HepG2 (cell line): Measurements from ENCODE around the gene FBXW5. TPM values are rescaled to one million over a fixed set of nuclear protein-coding genes. Genes with fewer than 3 reads are reported as not detected.

Source experiments
- ATAC-seq: fragments of 200-7000 bp; cut with Tn5 transposase; 3 replicates; pipeline ENCODE4 v1.9.1; 2020; ENCODE audit warnings: mild to moderate bottlenecking, moderate library complexity
- BruUV-seq: library from RNA; stranded (reverse); fragments of 400-500 nt; replicated peaks from 2 replicates; lab custom pipeline; 2021; lab: Mats Ljungman, UMichigan
- CTCF ChIA-PET: fragments of 300-600 bp; formaldehyde crosslinking; extraction: SDS; loops from one replicate; lab custom pipeline; 2021; ENCODE audit warnings: low total read pairs, inconsistent platforms, low intra/inter-chr PET ratio; lab: Yijun Ruan, JAX
- POLR2A ChIA-PET: fragments of 350-600 bp; sonication (Branson Sonifier 250); formaldehyde crosslinking; loops from one replicate; lab custom pipeline; 2020; ENCODE audit warnings: antibody characterized with exemption, inconsistent platforms; lab: Yijun Ruan, JAX
- DNase-seq: peaks from one replicate; pipeline ENCODE4 v3.0.0-alpha.2; 2015; ENCODE audit warnings: low spot score
- FAIRE-seq: peaks from 3 replicates; lab custom pipeline; 2011; peaks lifted over from hg19 to GRCh38; lab: Jason Lieb, UNC
- H2AFZ ChIP-seq: one replicate; pipeline ENCODE4 v1.6.1; 2011; ENCODE audit warnings: low read length, inconsistent platforms
- H3K27ac ChIP-seq: fragments of 300-600 bp; 3 replicates; pipeline ENCODE4 v1.8.0; 2011; ENCODE audit warnings: mixed run types, mild to moderate bottlenecking, mixed read lengths, low read length, inconsistent platforms; ENCODE audit not compliant: insufficient read depth; ENCODE audit errors: extremely low read length
- H3K27me3 ChIP-seq, 2 experiments: fragments of 200-600 bp in 1 of 2; 2 replicates in 1 of 2; 3 replicates in 1 of 2; pipeline versions ENCODE4 v1.6.0 to v1.8.0; 2011; ENCODE audit warnings: low read length in 2 of 2, mild to moderate bottlenecking in 2 of 2, moderate library complexity in 2 of 2, inconsistent platforms in 1 of 2; ENCODE audit not compliant: insufficient read depth in 2 of 2, control insufficient read depth in 1 of 2
- H3K36me3 ChIP-seq, 2 experiments: fragments of 200-600 bp in 1 of 2; replicated peaks in 1 of 2; 2 replicates in 1 of 2; 3 replicates in 1 of 2; pipeline versions ENCODE4 v1.5.1 to v1.8.0; 2011; ENCODE audit warnings: low read length in 2 of 2, inconsistent platforms in 1 of 2; ENCODE audit not compliant: insufficient read depth in 2 of 2, control insufficient read depth in 1 of 2
- H3K4me1 ChIP-seq: 2 replicates; pipeline ENCODE4 v1.5.1; 2012; ENCODE audit warnings: low read length, inconsistent platforms; ENCODE audit not compliant: insufficient read depth
- H3K4me2 ChIP-seq: 2 replicates; pipeline ENCODE4 v1.6.0; 2011; ENCODE audit warnings: low read depth, low read length, inconsistent platforms
- H3K4me3 ChIP-seq, 3 experiments: fragments of 200-600 bp in 1 of 3; sonication (generic), shearing (Covaris generic) in 1 of 3; replicated peaks in 1 of 3; 2 replicates each; pipeline ENCODE4 v1.5.1; 2011 to 2016; ENCODE audit warnings: low read length in 3 of 3, inconsistent platforms in 2 of 3, low read depth in 2 of 3, mild to moderate bottlenecking in 2 of 3, control low read depth in 1 of 3, mixed read lengths in 1 of 3; ENCODE audit not compliant: insufficient read depth in 1 of 3
- H3K79me2 ChIP-seq: one replicate; pipeline ENCODE4 v1.6.1; 2011; ENCODE audit warnings: low read length, inconsistent platforms; ENCODE audit not compliant: insufficient read depth
- H3K9ac ChIP-seq: 2 replicates; pipeline ENCODE4 v1.6.0; 2011; ENCODE audit warnings: mild to moderate bottlenecking, low read depth, low read length, inconsistent platforms; ENCODE audit not compliant: insufficient read depth
- H3K9me3 ChIP-seq: 2 replicates; pipeline ENCODE4 v1.5.1; 2012; ENCODE audit warnings: mild to moderate bottlenecking, low read length
- H4K20me1 ChIP-seq: 2 replicates; pipeline ENCODE4 v1.6.0; 2011; ENCODE audit warnings: inconsistent platforms, mild to moderate bottlenecking, low read length, moderate library complexity; ENCODE audit not compliant: insufficient read depth
- DR1 ChIP-seq: sonication (generic); formaldehyde crosslinking; IDR thresholded peaks from 2 replicates; pipeline ENCODE4 v1.8.0; 2021; ENCODE audit warnings: mild to moderate bottlenecking, missing genetic modification reagents, inconsistent platforms
- HMGXB4 ChIP-seq, 2 experiments: sonication (generic) in 1 of 2; formaldehyde crosslinking in 1 of 2; IDR thresholded peaks; 2 replicates each; pipeline versions ENCODE4 v1.4.0 to v1.6.1; 2018 to 2020; ENCODE audit warnings: missing genetic modification reagents in 2 of 2, borderline replicate concordance in 1 of 2, low read depth in 1 of 2, mild to moderate bottlenecking in 1 of 2, missing biosample characterization in 1 of 2
- HNRNPLL ChIP-seq: fragments of 200-400 bp; formaldehyde crosslinking; IDR thresholded peaks from 2 replicates; pipeline ENCODE4 v1.6.1; 2017; ENCODE audit warnings: mild to moderate bottlenecking, low read depth, low read length; ENCODE audit not compliant: poor library complexity, severe bottlenecking
- IKZF4 ChIP-seq: sonication (generic); formaldehyde crosslinking; IDR thresholded peaks from 2 replicates; pipeline ENCODE4 v1.5.1; 2020; ENCODE audit warnings: borderline replicate concordance, mild to moderate bottlenecking, low read depth, missing genetic modification reagents; ENCODE audit errors: not compliant biosample characterization
- NR2C2 ChIP-seq: sonication (generic); formaldehyde crosslinking; IDR thresholded peaks from 2 replicates; pipeline ENCODE4 v1.4.0; 2020; ENCODE audit warnings: missing genetic modification reagents, mild to moderate bottlenecking, moderate library complexity, borderline replicate concordance
- RBFOX2 ChIP-seq: fragments of 200-400 bp; formaldehyde crosslinking; IDR thresholded peaks from 2 replicates; pipeline ENCODE4 v1.6.1; 2017; ENCODE audit warnings: low read depth, mild to moderate bottlenecking, low read length
- ZBTB33 ChIP-seq: sonication (generic); formaldehyde crosslinking; IDR thresholded peaks from 2 replicates; pipeline ENCODE4 v1.4.0; 2020; ENCODE audit warnings: missing genetic modification reagents
- ZFP90 ChIP-seq: sonication (generic); formaldehyde crosslinking; IDR thresholded peaks from 2 replicates; pipeline ENCODE4 v1.8.0; 2022; ENCODE audit warnings: missing genetic modification reagents, mild to moderate bottlenecking, inconsistent platforms, borderline replicate concordance
- ZKSCAN1 ChIP-seq: fragments of 150-350 bp; IDR thresholded peaks from 2 replicates; pipeline ENCODE4 v1.6.1; 2014; ENCODE audit warnings: low read length
- ZNF24 ChIP-seq: fragments of 450-650 bp; IDR thresholded peaks from 2 replicates; pipeline ENCODE4 v1.6.1; 2017; ENCODE audit warnings: antibody characterized with exemption, mild to moderate bottlenecking
- ZNF276 ChIP-seq: sonication (generic); formaldehyde crosslinking; IDR thresholded peaks from 2 replicates; pipeline ENCODE4 v1.4.0; 2020; ENCODE audit warnings: mild to moderate bottlenecking, low read depth, missing genetic modification reagents
- ZNF766 ChIP-seq: sonication (generic); formaldehyde crosslinking; IDR thresholded peaks from 2 replicates; pipeline ENCODE4 v1.5.0; 2020; ENCODE audit warnings: missing genetic modification reagents, borderline replicate concordance
- ZNF776 ChIP-seq: sonication (generic); formaldehyde crosslinking; IDR thresholded peaks from 2 replicates; pipeline ENCODE4 v1.4.0; 2020; ENCODE audit warnings: mild to moderate bottlenecking, missing genetic modification reagents
- WGBS: methylation state at CpG from one replicate; pipeline ENCODE4 v1.1.6; 2017; ENCODE audit warnings: low lambda C conversion rate; 5-methylcytosine and 5-hydroxymethylcytosine counted together
- in situ Hi-C: cut with HindIII; loops from 2 replicates; pipeline ENCODE4 v1.10.0; 2017; ENCODE audit warnings: low pct_unique_long_range_greater_than_20kb; ENCODE audit not compliant: extremely low pct_ligation_motif_present
- intact Hi-C: fragments of 100-400 bp; cut with micrococcal nuclease; formaldehyde crosslinking; loops from one replicate; pipeline ENCODE4 v1.10.0; 2022; ENCODE audit not compliant: unreplicated experiment
- polyA plus RNA-seq, 8 experiments: library from polyadenylated mRNA; depleted of rRNA in 3 of 8; stranded (reverse) in 7 of 8; unstranded in 1 of 8; fragments of >200 nt; fragmentation: Illumina TruSeq in 4 of 8; extraction: Trizol in 4 of 8; gene quantifications; 2 replicates each; pipeline versions ENCODE4 v1.2.1 to v1.2.3, GENCODE V29; 2011 to 2016; ENCODE audit warnings: low read depth in 4 of 8, missing spikeins in 1 of 8, mixed read lengths in 1 of 8; ENCODE audit not compliant: insufficient read depth in 1 of 8
- total RNA-seq, 5 experiments: library from RNA; depleted of rRNA; stranded (reverse); fragments of >200 nt; fragmentation: Illumina TruSeq; extraction: Trizol; gene quantifications; 2 replicates each; pipeline ENCODE4 v1.2.3, GENCODE V29; 2016; ENCODE audit warnings: low read depth in 1 of 5
- TF ChIP-seq, protein P1 (sequence below): sonication (generic); formaldehyde crosslinking; IDR thresholded peaks from 2 replicates; pipeline ENCODE4 v1.8.1; 2023; ENCODE audit warnings: missing genetic modification reagents, mild to moderate bottlenecking, borderline replicate concordance

The FBXW5 gene
- total and polyA plus RNA-seq, 2 of the 13 experiments (the other 11 are each of a cell fraction or from before 2014, with no cell fraction given): 52.0 to 60.4 TPM

DNA sequence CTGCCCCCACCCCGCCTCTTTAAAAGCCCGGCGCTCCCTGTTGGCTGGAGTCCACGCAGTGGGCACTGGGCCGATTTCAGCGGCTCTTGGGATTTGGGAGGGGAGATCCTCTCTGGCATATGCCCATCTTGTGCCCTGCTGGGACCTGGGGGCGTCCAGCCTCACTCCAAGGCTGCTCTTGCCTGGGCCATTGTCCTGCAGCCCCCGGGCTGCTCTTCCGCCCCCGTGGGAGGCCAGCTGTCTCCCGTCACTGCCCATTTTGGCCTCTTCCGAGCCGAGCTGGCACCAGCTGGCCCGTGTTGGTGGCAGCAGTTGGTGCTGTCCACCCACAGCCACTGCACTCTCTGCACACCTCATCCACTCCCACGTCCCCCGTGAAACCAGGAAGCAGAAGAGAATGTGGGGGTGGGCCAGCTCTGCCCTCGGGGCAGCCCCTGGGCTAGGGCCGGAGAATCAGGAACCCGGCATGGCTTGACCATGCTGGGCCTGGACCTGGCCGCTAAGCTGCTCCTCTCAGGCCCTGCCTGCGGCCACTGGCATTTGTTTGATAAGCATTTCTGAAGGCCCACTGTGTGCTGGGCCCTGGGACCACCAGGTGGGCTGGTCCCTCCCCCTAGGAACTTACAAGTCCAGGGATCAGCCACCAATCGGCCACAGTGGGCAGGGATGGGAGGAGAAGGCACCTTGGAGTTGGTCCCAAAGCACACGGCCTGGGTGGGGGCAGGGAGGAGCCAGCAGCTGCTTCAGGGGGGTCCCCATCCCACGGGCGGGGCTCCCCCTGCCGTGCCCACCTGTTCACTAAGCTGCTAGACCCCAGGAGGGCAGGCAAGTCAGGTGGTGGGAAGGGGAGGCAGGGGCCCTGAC is 2.7 kb upstream of the FBXW5 start:
- CTCF ChIA-PET: interaction anchor here (1.1 to 1.7 kb wide), 2 partner anchors 81 to 88 kb away, joined by 3 to 15 read pairs; no protein-coding TSS in a partner anchor
- WGBS: 75% methylated on average over 21 of the region's 26 CpGs
- no peak for DNase-seq
- no peak overlapping the region for H2AFZ ChIP-seq
- no peaks in the 10 kb centered on the region for H4K20me1 ChIP-seq
- no peaks in the 10 kb centered on the region for H3K27me3 ChIP-seq
- peaks cover 3 to 5% of the 10 kb centered on the region in 2 experiments; a peak in 2 of 5 replicates for H3K36me3 ChIP-seq
- H3K79me2 ChIP-seq: peaks cover 15% of the 10 kb centered on the region
- H3K9ac ChIP-seq: peak overlapping the region; percentile 17
- in situ Hi-C loops (loop anchor here (5.0 kb wide), 1 partner anchor 85 kb away; the partner anchor contains the start of gene FUT7), intact Hi-C loops (loop anchor here (2.0 kb wide), 1 partner anchor 46 kb away; the partner anchor contains the start of gene PAXX)
- H3K27ac ChIP-seq: peak overlapping the region; percentile 95
- FAIRE-seq: no peak
- H3K4me2 ChIP-seq: peak overlapping the region; percentile 62
- H3K4me3 ChIP-seq: peak overlapping the region in 2 of 3 experiments; percentile 26 to 45; a peak in 4 of 6 replicates
- POLR2A ChIA-PET: interaction anchor here (0.6 to 2.5 kb wide), 14 partner anchors 8 to 147 kb away, joined by 3 to 11 read pairs (median 6); partner anchors contain the start of genes CLIC3 and TRAF2
- BruUV-seq: no TSS peak
- no peak for ATAC-seq
- no peaks in the 10 kb centered on the region for H3K9me3 ChIP-seq
- H3K4me1 ChIP-seq: peaks cover 59% of the 10 kb centered on the region
- TF ChIP-seq ZNF766 (CRISPR knock-in tag): 0 out of 2 replicates have a peak, but pooled peaks have one; percentile 10
- TF ChIP-seq ZNF276 (CRISPR knock-in tag): no peak
- peak; percentile 43 for TF ChIP-seq IKZF4 (CRISPR knock-in tag)
- TF ChIP-seq ZNF24: no peak
- 0 out of 2 replicates have a peak, but pooled peaks have one; percentile 11 for TF ChIP-seq ZFP90
- TF ChIP-seq, protein P1, sequence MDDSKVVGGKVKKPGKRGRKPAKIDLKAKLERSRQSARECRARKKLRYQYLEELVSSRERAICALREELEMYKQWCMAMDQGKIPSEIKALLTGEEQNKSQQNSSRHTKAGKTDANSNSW (CRISPR knock-in tag): 0 out of 2 replicates have a peak, but pooled peaks have one; percentile 46
- peak; percentile 49; the same call in 1 of the 2 replicates for TF ChIP-seq ZBTB33 (CRISPR knock-in tag)
- 0 out of 2 replicates have a peak, but pooled peaks have one; percentile 20 for TF ChIP-seq RBFOX2
- 0 out of 2 replicates have a peak, but pooled peaks have one; percentile 2 for TF ChIP-seq DR1 (CRISPR knock-in tag)
- TF ChIP-seq ZKSCAN1: peak; percentile 67
- peak; percentile 16 for TF ChIP-seq HNRNPLL
- 0 out of 2 replicates have a peak, but pooled peaks have one; percentile 46 for TF ChIP-seq ZNF776 (CRISPR knock-in tag)
- no peak for TF ChIP-seq NR2C2
- 0 out of 4 replicates have a peak, but pooled peaks of 1 of the 2 experiments have one; percentile 13 for TF ChIP-seq HMGXB4 (CRISPR knock-in tag; IDR thresholded peaks at IDR 0.05; ENCODE audit: borderline replicate concordance in 1 of 2, low read depth in 1 of 2)
